SKM-1 treated with dmso at 0.1 percent for 144 hours (cell line): ENCODE data around the gene CPLX3.
A peak's percentile ranks its signal among the peaks of the same experiment; 100 is the strongest.

Source experiments
- DNase-seq: peaks from one replicate; lab custom pipeline; 2025; ENCODE audit not compliant: unreplicated experiment; lab: John Stamatoyannopoulos, UW

Gene CPLX3

DNA sequence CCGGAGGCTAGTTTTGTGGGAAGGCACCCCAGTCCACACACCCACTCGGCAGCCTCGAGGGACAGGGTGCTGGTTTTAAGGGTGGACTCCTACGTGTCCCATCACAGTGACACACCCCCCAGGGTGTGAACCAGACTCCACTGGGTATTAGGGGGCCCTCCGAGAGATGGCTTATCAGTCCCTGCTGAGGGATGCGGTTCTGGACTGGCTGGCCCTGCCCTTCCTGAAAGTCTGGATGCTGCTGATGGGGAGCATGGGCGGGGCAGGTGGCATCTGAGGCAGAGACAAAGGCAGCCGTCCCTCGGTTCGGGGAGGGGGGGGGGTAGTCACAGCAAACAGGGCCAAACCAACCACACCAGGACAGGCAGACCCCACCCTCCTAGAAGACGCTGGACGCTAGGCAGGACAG, 17.5 kb downstream of the CPLX3 start:
- no peak for DNase-seq

DNA sequence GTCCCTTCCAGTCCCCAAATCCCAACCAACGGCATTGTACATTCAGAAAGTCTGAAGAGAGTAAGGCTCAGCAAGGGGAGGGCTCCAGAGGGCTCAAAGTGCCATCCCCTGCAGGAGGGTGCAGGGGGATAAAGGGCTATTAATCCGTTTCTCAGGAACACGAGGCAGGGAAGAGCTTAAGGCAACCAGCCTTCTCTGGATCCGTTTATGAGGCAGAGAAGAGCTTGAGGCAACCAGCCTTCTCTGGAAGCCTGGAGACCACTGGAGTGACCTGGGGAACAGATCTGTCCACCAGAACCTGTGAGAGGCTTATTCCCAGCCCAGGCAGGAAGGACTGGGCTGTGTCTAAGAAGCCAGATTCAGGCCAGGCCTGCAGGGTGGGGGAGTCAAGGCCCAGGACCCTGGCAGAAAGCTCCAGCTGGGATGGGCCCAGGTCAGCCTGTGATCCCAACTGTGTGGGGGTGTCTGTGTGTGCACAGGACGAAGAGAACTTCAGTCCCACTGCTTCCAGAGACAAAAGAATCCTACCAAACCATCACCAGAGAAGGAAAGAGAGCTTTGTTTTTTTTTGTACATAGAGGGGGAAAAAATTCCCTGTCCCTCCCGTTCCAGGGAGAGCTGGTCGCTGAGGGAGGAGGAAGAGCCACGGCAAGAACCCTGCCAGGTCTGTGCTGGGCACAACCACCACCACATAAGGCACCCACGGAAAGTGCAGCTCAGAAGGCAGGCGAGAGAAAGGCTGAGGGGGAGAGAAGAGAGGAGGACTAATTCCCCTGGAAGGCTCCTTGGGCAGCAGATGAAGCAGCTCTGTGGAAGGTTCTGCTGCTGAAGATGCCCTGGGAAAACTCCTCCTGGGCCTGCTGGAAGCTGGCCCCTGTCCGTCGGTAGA, 18.1 kb downstream of the CPLX3 start:
- no peak for DNase-seq

DNA sequence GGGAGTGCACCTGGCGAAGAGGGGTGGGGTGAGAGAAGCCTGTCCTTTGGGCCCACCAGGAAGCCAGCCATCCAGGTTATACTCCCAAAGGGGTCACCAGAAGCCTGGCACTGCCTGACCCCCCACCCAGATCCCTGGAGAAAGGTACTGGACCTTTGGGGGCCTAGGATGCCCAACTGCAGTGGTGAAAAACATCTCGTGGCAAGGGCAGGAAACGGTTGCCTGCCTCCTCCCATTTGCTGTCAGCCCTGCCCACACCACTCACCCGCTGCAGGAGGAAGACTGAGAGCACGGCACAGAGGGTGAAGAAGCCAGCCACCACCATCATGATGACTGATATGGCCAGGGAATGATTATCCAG, 18.8 kb downstream of the CPLX3 start:
- DNase-seq, result no peak

DNA sequence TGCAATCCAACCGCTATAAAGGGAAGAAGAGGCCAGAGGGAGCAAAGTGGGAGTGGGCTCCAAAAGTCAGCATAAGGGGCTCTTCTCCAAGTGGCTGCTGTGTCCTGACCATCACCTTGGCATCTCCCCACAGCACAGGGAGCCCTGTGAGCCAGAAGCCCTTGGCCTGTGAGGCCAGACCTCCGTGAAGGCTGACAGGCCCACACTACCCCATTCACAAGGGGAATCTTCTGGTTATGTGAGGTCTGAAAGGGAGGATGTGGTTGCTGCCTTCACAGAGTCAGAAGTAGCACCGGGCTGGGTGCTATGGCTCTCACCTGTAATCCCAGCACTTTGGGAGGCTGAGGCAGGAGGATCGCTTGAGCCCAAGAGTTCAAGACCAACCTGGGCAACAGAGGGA, 19.2 kb downstream of the CPLX3 start:
- no peak for DNase-seq

DNA sequence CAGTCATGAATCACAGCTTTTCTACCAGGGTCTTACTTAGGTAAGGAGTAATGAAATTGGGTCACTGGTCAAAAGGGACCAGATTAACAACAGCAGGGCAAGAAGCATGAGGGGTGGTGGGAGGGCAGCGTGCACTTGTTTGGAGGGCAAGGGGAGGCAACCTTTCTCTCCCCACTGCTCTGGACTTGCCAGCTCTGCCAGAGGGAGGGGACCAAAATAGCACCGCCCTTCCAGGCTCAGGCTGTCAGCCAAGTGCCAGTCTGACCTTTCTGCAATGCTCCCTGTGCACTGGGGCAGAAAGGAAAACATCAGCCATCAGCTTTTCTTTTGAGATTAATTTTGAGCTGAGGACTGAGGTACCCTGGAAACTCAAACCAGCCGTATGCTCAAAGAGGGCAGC, 21.0 kb downstream of the CPLX3 start:
- no peak for DNase-seq

DNA sequence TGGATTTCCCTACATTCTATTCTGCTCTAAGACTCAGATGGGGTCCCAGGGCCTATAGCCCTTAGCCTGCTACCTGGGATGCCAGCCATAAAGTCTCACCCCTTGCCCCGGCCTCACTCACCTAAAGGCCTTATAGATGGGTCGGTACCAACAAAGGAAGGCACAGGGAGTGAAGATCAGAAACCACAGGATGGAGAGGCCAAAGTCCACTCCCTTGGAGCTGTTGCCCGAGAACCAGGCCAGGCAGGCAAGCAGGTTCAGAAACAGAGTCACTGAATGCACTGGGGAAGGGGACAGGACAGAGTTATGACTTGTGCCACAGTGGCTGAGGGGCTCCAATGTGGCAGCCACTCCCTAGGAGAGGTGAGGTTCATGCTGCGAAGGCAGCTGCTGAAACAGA, 24.0 kb downstream of the CPLX3 start:
- no peak for DNase-seq

DNA sequence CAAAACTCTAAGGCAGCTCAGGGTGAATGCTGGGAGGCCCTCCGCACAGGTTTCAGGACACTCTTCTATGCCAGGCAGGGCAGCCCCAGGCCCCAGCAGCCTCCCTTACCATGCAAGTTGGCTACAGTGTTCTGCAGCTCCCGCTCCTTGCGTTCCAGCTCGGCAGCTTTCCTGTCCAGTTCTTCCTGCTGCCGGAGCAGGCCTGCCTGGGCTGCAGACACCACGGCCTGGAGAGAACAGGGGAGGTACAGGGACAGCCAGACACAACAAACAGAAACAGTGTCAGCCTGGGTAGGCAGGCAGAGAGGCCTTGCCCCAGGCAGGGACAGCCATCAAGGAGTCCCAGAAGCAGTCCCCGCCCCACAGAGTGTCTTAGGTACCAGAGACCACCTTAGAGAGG, 25.5 kb downstream of the CPLX3 start:
- DNase-seq, result no peak

DNA sequence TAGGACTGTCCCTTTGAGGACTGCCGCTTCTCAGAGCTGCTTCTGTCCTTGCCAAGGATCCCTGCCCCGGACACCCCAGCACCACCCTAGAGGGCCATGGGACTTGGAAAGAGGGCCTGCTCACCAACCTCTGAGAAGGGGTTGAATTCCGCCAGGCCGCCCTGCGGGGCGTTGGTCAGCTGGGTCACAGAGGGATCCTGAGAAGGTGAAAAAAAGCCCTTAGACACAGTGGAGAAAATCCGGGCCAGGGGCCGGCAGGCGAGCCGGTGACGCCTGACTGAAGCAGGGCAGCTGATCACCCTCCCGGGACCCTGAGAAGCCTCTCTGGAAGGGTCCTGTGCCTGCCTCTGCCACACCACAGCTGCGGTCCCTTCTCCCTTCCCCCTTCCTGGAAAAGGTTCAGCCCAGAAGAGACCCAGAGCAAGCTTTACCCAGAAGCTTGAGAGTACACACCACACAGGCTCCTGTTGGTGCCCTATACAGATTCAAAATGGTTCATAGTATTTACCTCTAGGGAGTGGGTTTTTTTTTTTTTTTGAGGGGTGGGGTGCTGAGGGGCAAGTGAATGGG, 28.1 kb downstream of the CPLX3 start:
- no peak for DNase-seq

DNA sequence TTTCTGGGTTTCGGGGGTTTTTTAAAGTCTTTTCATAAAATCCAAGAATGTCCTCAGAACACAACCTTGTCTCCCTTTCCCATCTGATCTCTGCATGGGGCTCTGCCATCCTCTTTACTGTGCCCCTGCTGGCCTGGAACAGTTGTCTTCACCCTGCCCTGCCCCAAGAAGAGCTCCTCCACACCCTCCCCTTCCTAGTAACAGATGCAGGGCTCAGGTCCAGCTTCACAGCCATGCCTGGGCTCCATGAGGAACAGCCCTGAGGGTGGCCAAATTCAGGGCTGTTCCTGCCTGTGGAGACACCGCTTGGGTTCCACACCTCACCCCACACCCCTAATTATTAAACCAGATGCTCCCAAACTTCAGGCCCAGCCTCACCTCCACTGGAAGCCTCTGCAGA, 29.4 kb downstream of the CPLX3 start:
- DNase-seq, result no peak

DNA sequence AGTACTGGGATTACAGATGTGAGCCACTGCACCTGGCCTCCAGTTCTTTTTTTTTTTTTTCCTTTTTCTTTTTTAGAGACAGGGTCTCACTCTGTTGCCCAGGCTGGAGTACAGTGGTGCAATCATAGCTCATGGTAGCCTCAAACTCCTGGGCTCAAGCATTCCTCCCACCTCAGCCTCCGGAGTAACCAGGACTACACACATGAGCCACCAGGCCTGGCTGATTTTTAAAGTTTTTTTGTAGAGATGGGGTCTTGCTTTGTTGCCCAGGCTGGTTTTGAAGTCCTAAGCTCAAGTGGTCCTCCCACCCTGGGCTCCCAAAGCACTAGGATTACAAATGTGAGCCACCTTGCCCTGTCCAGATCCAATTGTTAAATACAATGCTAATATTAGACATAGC, 30.1 kb downstream of the CPLX3 start:
- no peak for DNase-seq

DNA sequence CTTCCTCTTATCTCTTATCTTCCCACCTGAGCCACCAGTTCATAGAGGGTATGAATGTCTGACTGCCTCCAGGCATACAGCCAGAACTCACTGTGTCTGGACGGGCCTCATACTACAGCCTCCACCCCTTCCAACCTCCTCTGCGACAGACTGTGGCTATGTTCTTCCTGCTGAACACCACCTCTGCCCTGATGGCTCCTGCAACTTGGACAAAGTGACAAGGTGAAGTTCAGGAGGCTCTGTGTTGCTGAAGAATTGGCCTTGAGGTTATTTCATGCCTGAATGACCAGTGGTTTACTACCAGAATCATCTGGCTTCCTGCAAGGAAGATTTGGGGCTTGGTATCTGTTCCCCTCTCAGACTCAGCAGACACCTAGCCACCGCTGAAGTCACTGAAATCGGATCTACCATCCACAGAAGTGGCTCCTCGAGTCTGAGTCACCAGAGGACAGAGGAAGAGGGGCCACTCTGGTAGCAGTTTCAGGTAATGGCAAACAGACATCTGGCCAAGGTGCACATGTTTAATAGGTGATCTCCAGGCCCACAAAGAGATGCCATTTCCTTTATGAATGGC, 30.7 kb downstream of the CPLX3 start:
- DNase-seq, result no peak

DNA sequence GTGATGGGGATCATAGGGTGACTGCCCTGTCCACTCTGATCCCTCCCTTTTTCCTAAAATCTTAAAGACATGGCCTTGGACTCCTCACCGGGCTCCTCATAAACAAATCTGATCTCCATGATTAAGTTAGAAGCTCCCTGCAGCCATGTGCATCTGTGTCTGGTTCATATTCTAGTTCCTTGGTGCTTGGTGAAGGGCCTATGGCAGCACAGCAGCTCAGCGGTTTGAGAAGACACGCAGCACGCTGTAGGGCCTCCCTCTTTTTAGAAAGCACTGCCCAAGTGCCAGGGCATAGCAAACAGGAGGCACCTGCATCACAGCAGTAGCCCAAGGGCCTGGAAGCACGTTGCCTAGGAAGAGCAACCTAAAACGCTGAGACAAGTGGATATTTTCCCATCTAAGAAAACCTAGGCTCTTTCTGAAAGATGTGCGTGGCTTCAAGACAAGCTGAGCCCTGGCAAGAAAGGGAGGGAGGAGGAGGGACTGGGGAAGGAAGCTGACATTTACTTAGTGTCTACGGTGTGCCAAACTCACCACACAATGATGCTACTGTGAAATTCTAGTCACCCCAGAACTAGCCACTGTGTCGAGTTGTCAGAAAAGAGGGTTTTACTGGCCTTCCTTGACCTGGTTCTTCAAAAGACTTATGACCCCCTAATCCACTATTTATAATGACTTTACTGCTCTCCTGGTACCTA, 31.4 kb downstream of the CPLX3 start:
- DNase-seq, result no peak

DNA sequence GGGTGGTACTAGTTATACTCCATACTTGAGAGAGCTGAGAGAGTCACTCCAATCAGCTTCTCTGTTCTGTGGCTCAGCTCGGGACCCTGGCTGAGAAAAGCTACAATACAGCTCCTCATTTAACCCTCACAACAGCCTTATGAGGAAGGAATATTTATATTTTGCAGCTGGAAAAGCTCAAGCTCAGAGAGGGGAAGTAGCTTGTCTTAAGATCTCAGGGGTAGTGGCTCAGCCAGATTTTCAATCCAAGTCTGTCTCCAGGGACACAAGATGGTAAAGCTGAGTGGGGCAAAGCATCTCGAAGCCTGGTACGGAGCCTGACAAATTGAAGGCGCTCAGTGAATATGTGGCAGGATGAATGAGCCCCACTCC, 31.9 kb downstream of the CPLX3 start:
- DNase-seq, result no peak

DNA sequence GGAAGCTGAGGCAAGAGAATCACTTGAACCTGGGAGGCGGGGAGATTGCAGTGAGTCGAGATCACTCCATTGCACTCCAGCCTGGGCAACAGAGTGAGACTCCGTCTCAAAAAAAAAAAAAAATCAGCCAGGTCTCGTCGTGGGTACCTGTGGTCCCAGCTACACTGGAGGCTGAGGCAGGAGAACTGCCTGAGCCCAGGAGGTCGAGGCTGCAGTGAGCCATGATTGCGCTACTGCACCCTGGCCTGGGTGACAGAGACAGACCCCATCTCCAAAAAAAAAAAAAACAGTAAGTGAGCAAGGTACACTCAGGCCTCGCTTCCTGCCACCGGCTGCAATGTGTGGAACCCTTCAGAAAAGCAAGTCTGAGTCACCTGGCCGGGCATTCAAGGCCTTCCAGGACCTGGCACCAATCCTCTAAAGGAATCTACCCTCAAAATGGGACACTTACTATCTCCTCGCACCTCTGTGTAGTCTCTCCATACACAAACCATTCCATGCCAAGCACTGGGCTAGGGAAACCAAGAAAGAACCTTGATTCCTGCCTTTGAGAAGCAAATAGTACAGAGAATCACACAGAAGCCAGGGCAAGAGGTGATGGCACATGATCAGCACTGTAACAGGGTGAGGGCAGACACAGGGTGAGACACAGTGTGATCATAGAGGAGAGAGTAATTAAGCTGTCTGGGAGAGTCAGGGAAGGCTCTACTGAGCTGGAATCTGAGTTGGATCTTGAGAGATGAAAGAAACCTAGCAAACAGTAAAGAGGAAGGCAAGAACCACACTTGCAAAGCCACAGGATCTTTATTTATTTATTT, 37.0 kb downstream of the CPLX3 start:
- DNase-seq, result no peak

DNA sequence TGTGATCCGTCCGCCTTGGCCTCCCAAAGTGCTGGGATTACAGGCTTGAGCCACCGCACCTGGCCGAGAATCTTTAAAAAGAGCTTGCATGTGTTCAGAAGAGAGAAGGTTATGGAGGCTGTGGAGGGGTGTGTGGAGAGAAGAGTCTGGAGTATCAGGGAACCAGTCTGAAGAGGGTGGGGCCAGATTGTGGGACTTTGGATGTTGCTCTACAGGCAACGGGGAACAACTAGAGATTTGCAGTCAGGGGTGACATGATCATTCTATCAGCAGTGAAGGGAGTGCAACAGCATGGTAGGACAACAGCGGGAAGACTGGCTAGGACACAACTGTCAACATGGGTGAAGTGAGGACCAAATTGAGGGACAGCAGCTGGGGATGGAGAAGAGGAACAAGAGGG, 37.9 kb downstream of the CPLX3 start:
- DNase-seq, result no peak

DNA sequence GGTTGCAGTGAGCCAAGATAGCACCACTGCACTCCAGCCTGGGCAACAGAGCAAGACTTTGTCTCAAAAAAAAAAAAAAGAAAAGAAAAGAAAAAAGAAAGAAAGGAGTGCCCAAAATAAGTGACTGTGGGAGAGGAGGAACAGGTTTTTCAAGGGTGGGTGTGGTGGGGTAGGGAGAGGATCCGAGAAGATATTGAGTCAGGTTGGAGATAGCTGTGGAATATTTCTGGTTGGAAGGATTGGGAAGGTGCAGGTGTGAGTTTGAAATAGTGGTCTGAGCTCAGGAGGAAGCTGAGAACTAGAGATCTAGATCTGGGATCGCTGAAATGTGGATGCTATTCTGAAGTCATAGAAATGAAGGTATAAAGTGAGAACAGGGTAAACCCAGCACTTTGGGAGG, 38.9 kb downstream of the CPLX3 start:
- DNase-seq, result no peak

DNA sequence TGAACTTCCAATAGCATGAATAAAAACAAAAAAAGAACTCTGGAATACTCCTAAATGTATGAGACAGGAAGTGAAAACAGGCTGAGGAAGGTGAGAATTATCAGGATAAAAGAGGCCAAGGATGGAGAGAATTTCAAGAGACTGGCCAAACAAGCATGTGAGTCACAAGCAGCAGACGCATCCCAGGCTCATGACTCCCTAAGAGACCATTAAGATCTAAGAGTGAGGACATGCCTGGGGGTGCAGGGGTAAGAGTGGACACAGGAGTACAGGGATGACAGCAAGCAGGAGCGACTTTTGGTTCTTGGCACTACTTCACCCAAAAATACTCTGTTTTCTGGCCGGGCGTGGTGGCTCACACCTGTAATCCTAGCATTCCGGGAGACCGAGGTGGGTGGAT, 39.7 kb downstream of the CPLX3 start:
- no peak for DNase-seq

DNA sequence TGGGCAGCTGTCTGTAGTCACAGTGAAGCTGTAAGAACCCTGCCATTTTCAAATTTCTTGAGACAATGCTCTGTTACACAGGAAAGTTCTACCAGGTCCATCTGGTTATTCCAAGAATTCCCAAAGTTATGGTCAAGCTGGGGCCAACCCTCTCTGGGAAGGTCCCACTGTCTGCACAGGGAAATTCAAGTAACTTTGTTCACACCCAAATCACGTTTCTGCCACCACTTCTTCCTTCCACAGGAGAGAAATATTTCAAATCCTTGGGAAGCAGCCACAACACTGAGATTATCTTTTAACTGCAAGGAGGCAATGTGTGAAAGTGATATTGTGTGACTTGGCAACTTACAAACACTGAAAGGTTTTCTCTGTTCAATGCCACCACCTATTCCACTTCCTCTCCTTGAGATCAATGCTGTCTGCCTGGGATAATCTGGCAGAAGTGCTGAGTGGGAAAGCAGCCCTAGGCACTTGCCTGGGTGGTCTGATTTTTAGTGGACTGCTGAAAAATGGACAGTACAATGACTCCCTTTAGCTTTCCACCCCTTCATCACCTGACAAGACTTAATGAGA, 41.1 kb downstream of the CPLX3 start:
- no peak for DNase-seq

DNA sequence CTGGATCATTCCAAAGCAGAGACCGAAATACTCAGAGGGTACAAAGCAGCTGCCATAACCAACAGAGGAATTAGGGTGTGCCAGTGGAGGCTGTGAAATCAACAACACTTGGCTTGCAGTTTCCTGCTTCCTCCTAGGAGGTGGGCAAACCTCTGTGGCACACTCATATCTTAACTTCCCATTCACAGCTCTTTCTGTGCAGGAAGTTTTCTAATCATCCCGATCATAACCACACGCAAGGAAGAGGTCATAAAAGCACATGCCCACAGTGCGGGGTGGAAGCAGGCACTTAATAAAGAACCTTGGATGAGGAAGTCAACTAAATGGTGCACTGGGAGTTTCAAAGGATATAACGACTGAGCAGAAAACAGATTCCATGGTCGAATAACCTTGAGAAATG, 41.6 kb downstream of the CPLX3 start:
- peak; percentile 90 for DNase-seq

DNA sequence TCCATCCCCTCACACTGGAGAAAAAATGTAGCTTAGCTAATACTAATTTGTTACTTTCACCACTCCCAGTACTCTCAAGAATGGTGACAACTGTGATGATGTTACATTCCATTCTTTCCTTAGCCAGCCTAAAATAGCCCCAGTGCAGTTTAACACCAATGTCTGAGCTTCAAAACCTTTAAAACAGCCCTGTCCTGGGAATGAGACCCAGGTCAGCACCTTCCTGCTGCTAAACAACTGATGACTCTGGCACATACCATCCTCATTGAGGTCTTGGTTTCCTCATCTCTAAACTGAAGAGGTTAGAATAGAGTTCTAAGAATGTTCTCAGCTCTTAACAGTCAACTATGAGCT, 42.9 kb downstream of the CPLX3 start:
- DNase-seq, result no peak
